ENCODE results near the gene P2RX2.

Gene P2RX2

GRCh38 chr12:132578118-132578517 is 40.5 kb upstream of the P2RX2 start:
- no peak for TF ChIP-seq TEAD4 (IDR thresholded peaks at IDR 0.05)
- no peak for TF ChIP-seq YY1 (IDR thresholded peaks at IDR 0.05; ENCODE audit: low read depth)
- TF ChIP-seq FOXM1 (IDR thresholded peaks at IDR 0.05; ENCODE audit: borderline replicate concordance, low read depth), result no peak
- TF ChIP-seq TAF1 (IDR thresholded peaks at IDR 0.05; ENCODE audit: low read depth), result no peak
- no peak for TF ChIP-seq RAD21 (IDR thresholded peaks at IDR 0.05; ENCODE audit: low read depth)
- TF ChIP-seq NFIC (IDR thresholded peaks at IDR 0.05), result no peak
- no peak for TF ChIP-seq USF1 (IDR thresholded peaks at IDR 0.05)
- no peak for TF ChIP-seq MAX (IDR thresholded peaks at IDR 0.05)
- no peak for TF ChIP-seq EGR1 (IDR thresholded peaks at IDR 0.05)

GRCh38 chr12:132578826-132579225 is 39.8 kb upstream of the P2RX2 start:
- TF ChIP-seq EGR1 (IDR thresholded peaks at IDR 0.05), result no peak
- no peak for TF ChIP-seq TCF12 (IDR thresholded peaks at IDR 0.05; ENCODE audit: low read depth)
- no peak for TF ChIP-seq REST (IDR thresholded peaks at IDR 0.05; ENCODE audit: low read depth)
- TF ChIP-seq FOXM1 (IDR thresholded peaks at IDR 0.05; ENCODE audit: borderline replicate concordance, low read depth), result no peak
- no peak for TF ChIP-seq USF1 (IDR thresholded peaks at IDR 0.05)
- TF ChIP-seq YY1 (IDR thresholded peaks at IDR 0.05; ENCODE audit: low read depth), result no peak
- no peak for TF ChIP-seq TEAD4 (IDR thresholded peaks at IDR 0.05)
- no peak for TF ChIP-seq TAF1 (IDR thresholded peaks at IDR 0.05; ENCODE audit: low read depth)

- no peak for TF ChIP-seq TAF1 (IDR thresholded peaks at IDR 0.05; ENCODE audit: low read depth)
- TF ChIP-seq REST (IDR thresholded peaks at IDR 0.05; ENCODE audit: low read depth), result no peak
- no peak for TF ChIP-seq FOXM1 (IDR thresholded peaks at IDR 0.05; ENCODE audit: borderline replicate concordance, low read depth)
- TF ChIP-seq MAX (IDR thresholded peaks at IDR 0.05), result no peak
- no peak for TF ChIP-seq YY1 (IDR thresholded peaks at IDR 0.05; ENCODE audit: low read depth)
- no peak for TF ChIP-seq CEBPB (IDR thresholded peaks at IDR 0.05)
- TF ChIP-seq TCF12 (IDR thresholded peaks at IDR 0.05; ENCODE audit: low read depth), result no peak
- TF ChIP-seq NFIC (IDR thresholded peaks at IDR 0.05), result no peak
- no peak for TF ChIP-seq EP300 (IDR thresholded peaks at IDR 0.05; ENCODE audit: borderline replicate concordance)
- no peak for TF ChIP-seq USF1 (IDR thresholded peaks at IDR 0.05)
- TF ChIP-seq RAD21 (IDR thresholded peaks at IDR 0.05; ENCODE audit: low read depth), result no peak
- no peak for TF ChIP-seq TEAD4 (IDR thresholded peaks at IDR 0.05)
- no peak for TF ChIP-seq CREB1 (IDR thresholded peaks at IDR 0.05; ENCODE audit: low read depth)
- no peak for TF ChIP-seq ZBTB7A (IDR thresholded peaks at IDR 0.05; ENCODE audit: low read depth)
- TF ChIP-seq EGR1 (IDR thresholded peaks at IDR 0.05), result no peak
These were observed 38.8 kb upstream of the P2RX2 start for GRCh38 chr12:132579744-132580143.

GRCh38 chr12:132580701-132581292 is 37.8 kb upstream of the P2RX2 start:
- TF ChIP-seq TAF1 (IDR thresholded peaks at IDR 0.05; ENCODE audit: low read depth), result no peak
- TF ChIP-seq USF1 (IDR thresholded peaks at IDR 0.05), result no peak
- no peak for TF ChIP-seq CEBPB (IDR thresholded peaks at IDR 0.05)

GRCh38 chr12:132581348-132582057 is 37.1 kb upstream of the P2RX2 start:
- TF ChIP-seq MAX (IDR thresholded peaks at IDR 0.05) (no peak), RAD21 (IDR thresholded peaks at IDR 0.05; ENCODE audit: low read depth) (no peak), FOXM1 (IDR thresholded peaks at IDR 0.05; ENCODE audit: borderline replicate concordance, low read depth) (no peak), REST (IDR thresholded peaks at IDR 0.05; ENCODE audit: low read depth) (no peak), EP300 (IDR thresholded peaks at IDR 0.05; ENCODE audit: borderline replicate concordance) (no peak), EGR1 (IDR thresholded peaks at IDR 0.05) (no peak), ZBTB7A (IDR thresholded peaks at IDR 0.05; ENCODE audit: low read depth) (no peak), CEBPB (IDR thresholded peaks at IDR 0.05) (no peak), CREB1 (IDR thresholded peaks at IDR 0.05; ENCODE audit: low read depth) (no peak), USF1 (IDR thresholded peaks at IDR 0.05) (no peak), YY1 (IDR thresholded peaks at IDR 0.05; ENCODE audit: low read depth) (no peak), TAF1 (IDR thresholded peaks at IDR 0.05; ENCODE audit: low read depth) (no peak), TEAD4 (IDR thresholded peaks at IDR 0.05) (no peak), TCF12 (IDR thresholded peaks at IDR 0.05; ENCODE audit: low read depth) (no peak), NFIC (IDR thresholded peaks at IDR 0.05) (no peak)

All from Ishikawa (cell line).